Stomach (tissue), 4 donors: Measurements from ENCODE around the gene METTL16.

Source experiments
- CTCF ChIP-seq, 7 experiments: fragments of 450-650 bp in 4 of 7; fragments of 200-600 bp in 3 of 7; sonication (generic) in 3 of 7; IDR thresholded peaks; one replicate each; pipeline ENCODE4 v1.5.1; 2016 to 2019; ENCODE audit warnings: antibody characterized with exemption in 7 of 7, control low read depth in 2 of 7, mild to moderate bottlenecking in 1 of 7
- EP300 ChIP-seq: sonication (generic); formaldehyde crosslinking; IDR thresholded peaks from one replicate; pipeline ENCODE4 v1.6.1; 2017; ENCODE audit warnings: antibody characterized with exemption
- POLR2A ChIP-seq, 4 donors: fragments of 450-650 bp; IDR thresholded peaks; one replicate each; pipeline ENCODE4 v1.6.1; 2016; ENCODE audit warnings: antibody characterized with exemption in 4 of 4, control low read depth in 2 of 4, mild to moderate bottlenecking in 1 of 4, moderate library complexity in 1 of 4
- POLR2AphosphoS5 ChIP-seq, 3 donors: sonication (generic); formaldehyde crosslinking; IDR thresholded peaks; one replicate each; pipeline ENCODE4 v1.6.1; 2016; ENCODE audit warnings: antibody characterized with exemption in 3 of 3

DNA sequence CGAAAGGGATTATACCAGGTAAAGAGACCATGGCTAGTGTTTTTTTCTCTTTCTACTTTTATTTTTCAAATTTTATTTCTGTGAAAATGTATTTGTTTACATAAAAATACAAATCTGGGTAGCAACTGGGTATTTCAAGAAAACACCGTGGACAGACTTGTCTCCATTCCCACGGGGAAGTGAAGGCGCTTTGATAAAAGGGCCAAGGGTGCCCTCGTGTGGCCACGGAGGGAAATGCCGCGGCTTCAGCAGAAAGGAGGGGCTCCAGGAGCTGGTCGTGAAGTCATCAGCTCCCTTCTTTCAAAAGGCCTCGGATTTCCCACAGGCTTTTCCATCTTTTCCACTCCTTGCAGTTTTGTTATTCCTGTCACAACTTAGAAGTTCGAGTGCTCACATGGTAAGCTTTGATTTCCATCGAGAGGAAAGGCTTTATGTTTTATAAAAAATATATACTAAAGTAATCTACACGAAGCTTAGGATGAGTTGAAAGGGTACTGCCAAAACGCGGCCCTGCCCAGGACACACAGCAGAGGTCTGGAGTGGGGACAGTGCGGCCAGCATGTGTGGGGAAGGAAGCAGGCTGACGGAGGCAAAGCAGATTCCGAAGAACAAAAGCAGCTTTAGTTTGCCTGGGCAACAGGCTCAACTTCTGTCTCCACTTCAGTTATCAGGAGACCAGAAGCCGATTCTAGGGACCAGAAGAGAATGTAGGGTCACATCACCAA, 95.5 kb downstream of the METTL16 start:
- TF ChIP-seq CTCF (IDR thresholded peaks at IDR 0.05) (peak in 6 of 7 experiments; percentile 69 to 99 (median 96)), EP300 (no peak), POLR2A (IDR thresholded peaks at IDR 0.05) (no peak), POLR2AphosphoS5 (IDR thresholded peaks at IDR 0.05) (peak in 2 of 3 donors; percentile 51 to 91)
